RWPE2 (cell line): ENCODE measurements around the gene ALDH1L1.

Experiments
- ATAC-seq: fragments of 200-7000 bp; cut with Tn5 transposase; 3 replicates; pipeline ENCODE4 v1.9.1; 2021; ENCODE audit warnings: low read depth
- DNase-seq: peaks from one replicate; pipeline ENCODE4 v3.0.0-alpha.2; 2020; ENCODE audit warnings: low spot score
- H3K27ac ChIP-seq: fragments of 450-650 bp; 2 replicates; pipeline ENCODE4 v1.5.1; 2017; ENCODE audit warnings: mild to moderate bottlenecking; ENCODE audit not compliant: poor library complexity, severe bottlenecking
- H3K27me3 ChIP-seq: fragments of 250-450 bp; sonication (Bioruptor Pico); 2 replicates; pipeline ENCODE4 v1.5.1; 2021; ENCODE audit warnings: mild to moderate bottlenecking, moderate library complexity; ENCODE audit not compliant: insufficient read depth, poor library complexity, severe bottlenecking
- H3K36me3 ChIP-seq: fragments of 250-450 bp; sonication (Bioruptor Pico); 2 replicates; pipeline ENCODE4 v1.5.1; 2020; ENCODE audit warnings: low read depth, mild to moderate bottlenecking, moderate library complexity
- H3K4me1 ChIP-seq: fragments of 250-450 bp; sonication (Bioruptor Pico); 2 replicates; pipeline ENCODE4 v1.5.1; 2021; ENCODE audit warnings: mild to moderate bottlenecking, moderate library complexity; ENCODE audit not compliant: insufficient read depth, poor library complexity, severe bottlenecking
- H3K4me3 ChIP-seq: fragments of 250-450 bp; sonication (Bioruptor Pico); 2 replicates; pipeline ENCODE4 v1.5.1; 2021; ENCODE audit warnings: mild to moderate bottlenecking, moderate library complexity; ENCODE audit not compliant: severe bottlenecking
- H3K9me3 ChIP-seq: fragments of 250-450 bp; sonication (Bioruptor Pico); 2 replicates; pipeline ENCODE4 v1.5.1; 2021; ENCODE audit warnings: mild to moderate bottlenecking, moderate library complexity; ENCODE audit not compliant: severe bottlenecking
- TF ChIP-seq, protein P1 (sequence below): fragments of 450-650 bp; IDR thresholded peaks from one replicate; pipeline ENCODE4 v1.5.1; 2017; ENCODE audit warnings: mild to moderate bottlenecking, moderate library complexity; ENCODE audit not compliant: poor library complexity, severe bottlenecking

Gene ALDH1L1

DNA sequence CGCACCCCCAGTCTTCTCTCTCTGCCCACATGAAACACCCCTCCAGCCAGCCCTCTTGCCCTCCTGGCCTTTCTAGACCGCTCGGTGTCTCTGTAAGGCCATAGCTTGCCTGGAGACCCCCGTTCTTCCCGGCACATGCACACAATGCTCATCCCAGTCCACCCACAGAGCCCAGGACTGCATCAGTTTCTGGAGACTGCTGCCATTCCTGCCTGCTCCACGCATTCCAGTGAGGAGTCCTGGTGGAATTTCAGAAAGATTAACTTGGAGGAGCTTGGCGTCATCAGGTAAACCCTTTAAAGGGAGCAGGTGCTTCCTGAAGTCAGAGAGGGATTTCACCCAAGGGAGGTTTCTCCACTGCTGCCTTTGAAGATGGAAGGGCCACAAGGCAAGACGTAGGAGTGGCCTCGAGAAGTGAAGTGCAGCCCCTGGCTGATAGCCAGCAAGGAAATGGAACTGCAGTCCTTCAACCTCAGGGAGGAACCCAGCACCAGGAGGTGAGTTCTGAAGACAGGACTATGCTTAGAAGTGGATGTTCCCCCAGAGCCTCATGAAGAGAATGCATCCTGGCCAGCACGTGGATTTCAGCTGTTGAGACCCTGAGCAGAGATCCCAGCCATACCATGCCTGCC is 115.6 kb downstream of the ALDH1L1 start:
- ATAC-seq (no peak), DNase-seq (no peak)
- Histone ChIP-seq H3K36me3 (no peaks in the 10 kb centered on the region), H3K27ac (no peak overlapping the region), H3K27me3 (no peaks in the 10 kb centered on the region), H3K4me3 (no peak overlapping the region), H3K4me1 (no peaks in the 10 kb centered on the region), H3K9me3 (no peaks in the 10 kb centered on the region)
- TF ChIP-seq, protein P1, sequence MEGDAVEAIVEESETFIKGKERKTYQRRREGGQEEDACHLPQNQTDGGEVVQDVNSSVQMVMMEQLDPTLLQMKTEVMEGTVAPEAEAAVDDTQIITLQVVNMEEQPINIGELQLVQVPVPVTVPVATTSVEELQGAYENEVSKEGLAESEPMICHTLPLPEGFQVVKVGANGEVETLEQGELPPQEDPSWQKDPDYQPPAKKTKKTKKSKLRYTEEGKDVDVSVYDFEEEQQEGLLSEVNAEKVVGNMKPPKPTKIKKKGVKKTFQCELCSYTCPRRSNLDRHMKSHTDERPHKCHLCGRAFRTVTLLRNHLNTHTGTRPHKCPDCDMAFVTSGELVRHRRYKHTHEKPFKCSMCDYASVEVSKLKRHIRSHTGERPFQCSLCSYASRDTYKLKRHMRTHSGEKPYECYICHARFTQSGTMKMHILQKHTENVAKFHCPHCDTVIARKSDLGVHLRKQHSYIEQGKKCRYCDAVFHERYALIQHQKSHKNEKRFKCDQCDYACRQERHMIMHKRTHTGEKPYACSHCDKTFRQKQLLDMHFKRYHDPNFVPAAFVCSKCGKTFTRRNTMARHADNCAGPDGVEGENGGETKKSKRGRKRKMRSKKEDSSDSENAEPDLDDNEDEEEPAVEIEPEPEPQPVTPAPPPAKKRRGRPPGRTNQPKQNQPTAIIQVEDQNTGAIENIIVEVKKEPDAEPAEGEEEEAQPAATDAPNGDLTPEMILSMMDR = no peak

DNA sequence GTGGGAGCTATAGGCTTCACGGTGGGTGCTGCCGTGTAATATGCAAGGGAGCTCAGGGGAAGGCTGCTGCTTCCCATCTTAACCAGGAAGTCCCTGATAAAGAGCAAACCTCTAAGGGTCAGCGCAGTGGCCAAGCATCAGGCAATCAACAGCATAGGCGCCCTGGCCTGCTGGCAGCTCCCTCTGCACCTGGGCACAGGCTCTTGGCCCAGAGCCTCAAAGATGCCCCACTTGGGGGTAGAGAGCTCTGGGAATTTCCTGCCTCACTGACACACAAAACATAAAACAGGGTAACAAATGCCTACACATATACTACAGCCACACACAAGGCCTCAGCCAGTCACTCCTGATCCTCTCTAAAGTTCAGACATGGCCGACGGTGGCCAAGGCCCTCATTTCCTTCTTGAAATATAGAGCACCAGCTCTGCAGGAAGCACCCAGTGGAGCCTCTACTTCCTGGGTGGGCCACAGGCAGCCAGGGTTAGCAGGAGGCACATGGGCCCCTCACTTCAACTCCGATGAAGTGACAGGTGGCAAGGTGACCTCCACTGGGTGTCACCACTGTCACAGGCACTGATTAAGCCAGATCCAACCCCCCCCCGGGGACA is 116.9 kb downstream of the ALDH1L1 start:
- ATAC-seq (no peak), DNase-seq (no peak)
- Histone ChIP-seq H3K4me3 (no peak overlapping the region), H3K4me1 (no peaks in the 10 kb centered on the region), H3K27ac (no peak overlapping the region), H3K9me3 (no peaks in the 10 kb centered on the region), H3K27me3 (no peaks in the 10 kb centered on the region), H3K36me3 (no peaks in the 10 kb centered on the region)
- TF ChIP-seq, protein P1 = no peak

DNA sequence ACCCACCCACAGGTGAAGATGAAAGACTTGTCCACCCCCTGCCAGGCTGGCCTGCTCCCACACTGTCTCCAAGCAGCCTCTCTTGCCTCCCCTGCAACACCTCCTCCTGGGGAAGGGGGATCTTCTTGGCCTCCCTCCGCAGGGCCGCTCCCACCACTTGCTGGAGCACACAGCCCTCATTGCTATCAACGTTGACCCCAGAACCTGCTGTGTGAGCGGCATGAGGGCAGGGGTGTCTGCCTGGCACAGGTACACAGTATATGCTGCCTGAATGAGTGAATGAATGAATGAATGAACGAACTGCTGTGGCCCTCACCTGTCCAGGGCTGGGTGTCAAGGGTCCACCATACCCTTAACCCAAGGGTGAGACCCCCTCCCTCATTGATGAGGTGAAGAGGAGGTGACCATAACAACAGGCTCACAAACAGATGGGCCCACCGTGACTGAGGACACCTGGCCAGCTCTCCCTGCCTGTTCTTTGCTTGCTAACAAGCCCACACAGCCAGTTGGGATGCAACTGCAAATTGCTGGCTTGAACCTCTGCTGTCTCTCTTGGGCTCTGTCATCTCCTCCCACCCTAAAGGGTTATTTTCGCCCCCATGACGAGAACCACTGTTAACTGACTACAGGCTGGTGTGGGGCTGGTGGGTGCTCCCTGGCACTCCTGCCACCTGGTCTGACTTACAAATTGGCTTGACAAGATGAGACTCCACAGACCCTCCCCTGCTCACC is 118.9 kb downstream of the ALDH1L1 start:
- Histone ChIP-seq H3K9me3 (no peaks in the 10 kb centered on the region), H3K27ac (no peak overlapping the region), H3K27me3 (no peaks in the 10 kb centered on the region), H3K4me3 (no peak overlapping the region), H3K4me1 (peaks cover 15% of the 10 kb centered on the region), H3K36me3 (no peaks in the 10 kb centered on the region)
- TF ChIP-seq, protein P1 = no peak
- ATAC-seq (no peak), DNase-seq (no peak)

DNA sequence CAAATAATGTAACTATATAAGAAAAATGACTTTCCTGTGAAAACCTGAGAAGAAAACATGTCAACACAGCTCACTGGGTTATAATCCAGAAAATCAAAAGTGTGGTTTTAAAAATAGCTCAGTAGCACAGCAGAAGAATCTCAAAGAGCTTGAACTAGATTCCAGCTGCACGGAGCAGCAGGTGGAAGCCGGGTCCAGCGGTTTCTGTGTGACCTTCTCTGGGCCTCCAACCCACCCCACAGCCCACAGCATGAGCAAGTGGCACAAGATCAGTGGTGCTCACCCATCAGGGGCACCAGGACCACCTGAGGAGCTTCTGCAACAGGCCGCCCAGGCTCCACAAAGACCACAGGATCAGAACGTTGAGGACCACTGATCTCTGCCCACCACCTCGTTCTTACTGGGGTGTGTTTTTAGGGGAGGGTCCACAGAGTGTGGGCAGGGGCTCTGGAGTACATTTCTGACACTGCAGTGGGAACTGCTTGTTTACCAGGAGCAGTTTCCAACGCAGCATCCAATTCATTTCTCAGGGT is 119.7 kb downstream of the ALDH1L1 start:
- Histone ChIP-seq H3K27me3 (no peaks in the 10 kb centered on the region), H3K27ac (no peak overlapping the region), H3K4me3 (no peak overlapping the region), H3K4me1 (peaks cover 17% of the 10 kb centered on the region), H3K36me3 (no peaks in the 10 kb centered on the region), H3K9me3 (no peaks in the 10 kb centered on the region)
- DNase-seq (no peak), ATAC-seq (no peak)
- TF ChIP-seq, protein P1 = no peak
